Ovary (tissue), 9 donors: ENCODE measurements around the gene ETFA. TPM values are rescaled to one million over a fixed set of nuclear protein-coding genes. Genes with fewer than 3 reads are reported as not detected.

Experiments
- DNase-seq, 5 donors: peaks; one replicate each; pipeline ENCODE4 v3.0.0-alpha.2; 2019 to 2020
- H3K27ac ChIP-seq, 2 donors: fragments of 200-600 bp; one replicate each; pipeline versions ENCODE4 v1.5.1 to v1.8.0; 2019 to 2022
- H3K27me3 ChIP-seq: fragments of 200-600 bp; one replicate; pipeline ENCODE4 v1.8.0; 2022
- H3K36me3 ChIP-seq: fragments of 200-600 bp; sonication (generic); one replicate; pipeline ENCODE4 v1.5.1; 2019
- H3K4me1 ChIP-seq: one replicate; pipeline ENCODE4 v1.8.1; 2013; ENCODE audit warnings: mild to moderate bottlenecking, moderate library complexity; ENCODE audit not compliant: insufficient read depth
- H3K4me3 ChIP-seq: fragments of 200-600 bp; sonication (generic); one replicate; pipeline ENCODE4 v1.5.1; 2017
- H3K9me3 ChIP-seq, 2 donors: fragments of 200-600 bp in 1 of 2; sonication (generic) in 1 of 2; one replicate each; pipeline versions ENCODE4 v1.5.1 to v1.8.1; 2013 to 2019; ENCODE audit warnings: mild to moderate bottlenecking in 1 of 2, moderate library complexity in 1 of 2
- CTCF ChIP-seq, 3 donors: fragments of 450-650 bp in 2 of 3; fragments of 200-600 bp in 1 of 3; IDR thresholded peaks; one replicate each; pipeline versions ENCODE4 v1.5.1 to v1.8.0; 2016 to 2022; ENCODE audit warnings: antibody characterized with exemption in 3 of 3, mild to moderate bottlenecking in 1 of 3
- EP300 ChIP-seq: sonication (generic); formaldehyde crosslinking; IDR thresholded peaks from one replicate; pipeline ENCODE4 v1.6.1; 2017; ENCODE audit warnings: antibody characterized with exemption
- POLR2A ChIP-seq: fragments of 450-650 bp; IDR thresholded peaks from one replicate; pipeline ENCODE4 v1.6.1; 2017; ENCODE audit warnings: antibody characterized with exemption, mild to moderate bottlenecking, moderate library complexity
- WGBS, 3 donors: extraction: QIAGEN DNeasy Blood & Tissue Kit in 1 of 3; methylation state at CpG; one replicate each; pipeline versions ENCODE4 v1.1.5 to v1.1.7; 2013 to 2017; 5-methylcytosine and 5-hydroxymethylcytosine counted together
- intact Hi-C, 4 donors: fragments of 100-400 bp; cut with DNase I; formaldehyde crosslinking; loops; one replicate each; pipeline versions ENCODE4 v1.11.0 to v1.15.1; 2022 to 2023
- polyA plus RNA-seq, 2 donors: library from polyadenylated mRNA; stranded (reverse); fragments of 200-250 nt in 1 of 2; fragments of 350-450 nt in 1 of 2; fragmentation: Illumina TruSeq in 1 of 2; extraction: RNeasy Lipid Tissue Mini Kit (QIAGEN cat#74804) in 1 of 2; gene quantifications; one replicate each; pipeline ENCODE4 v1.2.3, GENCODE V29; 2013 to 2014
- total RNA-seq, 7 donors: library from RNA; depleted of rRNA in 2 of 7; stranded (reverse); fragments of >200 nt in 2 of 7; fragmentation: NEBNext Ultra II Directional in 3 of 7; extraction: Animal tissue kit (Norgen Biotek cat#: 25700) in 3 of 7; gene quantifications; one replicate each; pipeline versions ENCODE4 v1.1.0 to v1.2.4, GENCODE V29; 2016 to 2023
- donor health status: DM: no; HTN: no; CAD: no; lungs with moderate emphysema.
- donor health status: DM: no; HTN: no; CAD: no.
- donor health status: Bipolar disorder and iron deficiency.
- donor health status: DM: yes; HTN: yes; CAD: no.
- donor health status: DM: no; HTN: no; CAD: no.
- donor health status: DM: yes; HTN: yes; CAD: no.

The ETFA gene
- total and polyA plus RNA-seq, 9 donors, result 45.8 to 97.4 (median 71.7) TPM

GRCh38 chr15:76235186-76235826 is 76.0 kb downstream of the ETFA start:
- intact Hi-C loops, result loop anchor here in 2 of 4 donors (5.0 to 10.0 kb wide), 2 partner anchors 153 to 629 kb away; no protein-coding TSS in a partner anchor
- Histone ChIP-seq H3K36me3 (no peaks in the 10 kb centered on the region), H3K9me3 (no peaks in the 10 kb centered on the region), H3K4me1 (no peaks in the 10 kb centered on the region), H3K27ac (no peak overlapping the region), H3K27me3 (no peaks in the 10 kb centered on the region), H3K4me3 (no peak overlapping the region)
- TF ChIP-seq EP300 (no peak), CTCF (IDR thresholded peaks at IDR 0.05) (peak in 1 of 3 donors; percentile 17)
- no peak for DNase-seq
- 84 to 94% (median 91%) methylated on average over 3 of the region's 3 CpGs for WGBS, 3 donors

GRCh38 chr15:76234337-76234889 is 76.9 kb downstream of the ETFA start:
- Histone ChIP-seq H3K4me1 (no peaks in the 10 kb centered on the region), H3K4me3 (no peak overlapping the region), H3K36me3 (no peaks in the 10 kb centered on the region), H3K27ac (no peak overlapping the region), H3K9me3 (no peaks in the 10 kb centered on the region), H3K27me3 (no peaks in the 10 kb centered on the region)
- no peak for DNase-seq
- intact Hi-C loops, result loop anchor here in 1 of 4 donors (10.0 kb wide), 1 partner anchor 630 kb away; no protein-coding TSS in a partner anchor
- TF ChIP-seq POLR2A (no peak), EP300 (no peak), CTCF (IDR thresholded peaks at IDR 0.05) (no peak)
- 74 to 84% (median 75%) methylated on average over 4 of the region's 4 CpGs for WGBS, 3 donors

- intact Hi-C loops, result loop anchor here in 1 of 4 donors (10.0 kb wide), 1 partner anchor 631 kb away; no protein-coding TSS in a partner anchor
- H3K27me3 ChIP-seq, result no peaks in the 10 kb centered on the region
- TF ChIP-seq POLR2A (no peak), EP300 (no peak), CTCF (IDR thresholded peaks at IDR 0.05) (no peak)
- H3K4me1 ChIP-seq, result no peaks in the 10 kb centered on the region
- no peak for DNase-seq
- no peaks in the 10 kb centered on the region for H3K9me3 ChIP-seq
- H3K4me3 ChIP-seq, result no peak overlapping the region
- no peaks in the 10 kb centered on the region for H3K36me3 ChIP-seq
- no peak overlapping the region for H3K27ac ChIP-seq
- 96 to 100% (median 98%) methylated on average over 1 of the region's 1 CpG for WGBS, 3 donors
Observed at GRCh38 chr15:76233921-76234320, 77.3 kb downstream of the ETFA start.

- no peaks in the 10 kb centered on the region for H3K36me3 ChIP-seq
Observed at GRCh38 chr15:76229266-76229665, 82.0 kb downstream of the ETFA start.

More at GRCh38 chr15:76229266-76229665, 82.0 kb downstream of the ETFA start:
- Histone ChIP-seq H3K27me3 (no peaks in the 10 kb centered on the region), H3K27ac (no peak overlapping the region), H3K4me3 (no peak overlapping the region), H3K9me3 (no peaks in the 10 kb centered on the region), H3K4me1 (no peaks in the 10 kb centered on the region)
- intact Hi-C loops, result no loop called here
- TF ChIP-seq EP300, result no peak
- TF ChIP-seq POLR2A, result no peak
- TF ChIP-seq CTCF (IDR thresholded peaks at IDR 0.05), result no peak
- WGBS, 3 donors, result 3 to 94% (median 87%) methylated on average over 1 of the region's 1 CpG
- DNase-seq, result no peak
